GM21723 (cell line): Measurements from ENCODE around the gene C5AR1.
"Not testable (repeated sequence)": the region's sequence is repeated elsewhere in the genome, so short reads cannot be mapped to it uniquely, and the experiment has no call there.

ENCODE experiments used
- ATAC-seq: cut with Tn5 transposase; IDR thresholded peaks from one replicate; pipeline ENCODE4 v1.9.1; 2021; ENCODE audit warnings: mild to moderate bottlenecking, moderate library complexity; ENCODE audit not compliant: unreplicated experiment

The C5AR1 gene

DNA sequence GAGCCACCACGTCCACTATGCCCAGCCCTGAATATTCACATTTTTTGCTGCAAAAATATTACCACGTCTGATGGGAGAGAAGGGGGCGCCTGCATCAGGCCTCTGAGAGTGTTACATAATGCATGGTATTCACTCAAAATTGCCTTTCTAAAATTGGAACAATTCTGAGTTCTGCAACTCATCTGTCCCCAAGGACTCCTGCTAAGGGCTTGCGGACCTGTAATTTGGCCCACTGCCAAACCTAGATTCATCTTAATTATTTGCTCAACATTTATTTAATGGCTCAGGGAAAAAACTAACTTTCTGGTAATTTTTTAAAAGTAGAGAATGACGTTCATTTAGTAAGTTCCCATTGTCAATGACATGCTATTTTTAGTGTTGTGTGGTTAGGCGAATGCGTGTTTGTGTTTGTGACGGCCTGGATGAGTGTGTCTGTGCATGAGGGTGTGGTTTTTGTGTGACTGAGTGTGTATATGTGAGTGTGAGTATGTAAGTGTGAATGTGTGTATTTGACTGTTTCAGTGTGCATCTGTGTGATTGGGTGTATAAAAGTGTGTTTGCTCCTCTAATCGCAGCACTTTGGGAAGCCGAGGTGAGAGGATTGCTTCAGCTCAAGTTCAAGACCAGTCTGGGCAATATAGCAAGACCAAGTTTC is 26.1 kb upstream of the C5AR1 start:
- no peak for ATAC-seq

DNA sequence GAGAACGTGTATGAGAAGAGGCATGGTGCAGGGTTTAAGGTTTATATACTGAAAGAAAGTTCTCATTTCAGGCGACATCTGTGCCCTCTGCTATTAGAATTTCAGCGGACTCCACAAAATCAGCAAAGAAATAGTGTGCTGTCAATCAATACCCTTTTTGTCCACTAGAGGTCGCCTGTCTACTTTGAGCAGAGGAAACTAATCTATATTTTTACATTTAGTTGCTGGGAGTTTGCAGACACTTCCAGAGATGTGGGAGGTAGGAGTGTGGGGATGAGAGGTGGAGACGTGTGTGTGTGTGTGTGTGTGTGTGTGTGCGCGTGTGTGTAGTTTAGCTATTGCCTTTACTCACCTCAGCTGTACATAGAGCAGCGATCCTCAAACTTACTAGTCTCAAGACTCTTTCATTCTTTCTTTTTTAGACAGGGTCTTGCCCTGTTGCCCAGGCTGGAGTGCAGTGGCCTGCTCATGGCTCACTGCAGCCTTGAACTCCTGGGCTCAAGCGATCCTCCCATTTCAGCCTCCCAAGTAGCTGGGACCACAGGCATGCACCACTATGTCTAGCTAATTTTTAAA is 25.2 kb upstream of the C5AR1 start:
- no peak for ATAC-seq

DNA sequence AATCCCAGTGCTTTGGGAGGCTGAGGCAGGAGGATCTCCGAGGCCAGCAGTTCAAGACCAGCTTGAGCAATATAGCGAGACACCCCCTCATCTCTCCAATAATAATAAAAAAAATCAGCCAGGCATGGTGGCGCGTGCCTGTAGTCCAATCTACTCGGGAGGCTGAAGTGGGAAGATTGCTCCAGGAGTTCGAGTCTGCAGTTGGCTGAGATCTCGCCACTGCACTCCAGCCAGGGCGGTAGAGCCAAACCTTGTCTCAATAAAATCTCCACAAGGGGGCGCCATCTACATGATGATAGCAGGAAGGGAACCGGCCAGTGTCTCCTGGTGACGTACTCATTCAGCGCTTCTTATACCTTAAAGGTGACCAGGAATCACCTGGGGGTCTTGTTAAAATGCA is 13.6 kb upstream of the C5AR1 start:
- ATAC-seq = no peak

DNA sequence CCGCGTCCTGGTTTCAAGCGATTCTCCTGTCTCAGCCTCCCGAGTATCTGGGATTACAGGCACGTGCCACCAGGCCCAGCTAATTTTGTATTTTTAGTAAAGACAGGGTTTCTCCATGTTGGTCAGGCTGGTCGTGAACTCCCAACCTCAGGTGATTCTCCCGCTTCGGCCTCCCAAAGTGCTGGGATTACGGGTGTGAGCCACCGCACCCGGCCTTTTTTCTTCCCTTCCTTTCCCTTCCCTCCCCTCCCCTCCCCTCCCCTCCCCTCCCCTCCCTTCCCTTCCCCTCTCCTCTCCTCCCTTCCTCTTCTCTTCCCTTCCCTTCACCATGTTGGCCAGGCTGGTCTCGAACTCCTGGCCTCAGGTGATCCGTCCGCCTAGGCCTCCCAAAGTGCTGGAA is 8.8 kb upstream of the C5AR1 start:
- not testable (repeated sequence) for ATAC-seq

DNA sequence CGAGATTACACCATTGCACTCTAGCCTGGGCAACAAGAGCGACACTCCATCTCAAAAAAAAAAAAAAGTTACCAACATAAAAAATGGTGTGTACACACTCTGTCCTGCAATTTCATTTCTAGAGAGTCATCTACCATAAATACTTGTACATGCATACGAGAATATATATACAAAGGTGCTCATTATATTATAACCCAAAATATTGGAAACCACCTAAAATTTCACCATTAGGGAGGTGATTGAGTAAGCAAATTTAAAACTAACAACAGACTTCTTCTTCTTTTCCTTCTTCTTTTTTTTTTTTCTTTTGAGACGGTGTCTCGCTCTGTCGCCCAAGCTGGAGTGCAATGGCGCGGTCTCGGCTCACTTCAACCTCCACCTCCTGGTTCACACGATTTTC is 7.4 kb upstream of the C5AR1 start:
- ATAC-seq = no peak

DNA sequence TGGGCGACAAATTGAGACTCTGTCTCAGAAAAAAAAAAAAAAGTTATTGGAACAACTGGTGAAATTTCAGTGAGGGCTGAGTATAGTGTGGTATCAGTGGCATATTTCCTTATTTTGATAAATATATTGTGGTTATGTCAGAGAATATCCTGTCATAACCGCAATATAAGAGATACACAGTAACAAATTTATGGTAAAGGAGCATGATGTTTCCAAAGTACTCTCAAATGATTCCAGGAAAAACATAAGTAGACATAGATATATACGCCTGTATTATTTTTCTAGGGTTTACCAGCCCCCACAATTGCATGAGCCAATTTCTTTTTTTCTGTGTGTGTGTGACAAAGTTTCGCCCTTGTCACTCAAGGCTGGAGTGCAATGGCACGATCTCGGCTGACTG is 5.7 kb upstream of the C5AR1 start:
- no peak for ATAC-seq

DNA sequence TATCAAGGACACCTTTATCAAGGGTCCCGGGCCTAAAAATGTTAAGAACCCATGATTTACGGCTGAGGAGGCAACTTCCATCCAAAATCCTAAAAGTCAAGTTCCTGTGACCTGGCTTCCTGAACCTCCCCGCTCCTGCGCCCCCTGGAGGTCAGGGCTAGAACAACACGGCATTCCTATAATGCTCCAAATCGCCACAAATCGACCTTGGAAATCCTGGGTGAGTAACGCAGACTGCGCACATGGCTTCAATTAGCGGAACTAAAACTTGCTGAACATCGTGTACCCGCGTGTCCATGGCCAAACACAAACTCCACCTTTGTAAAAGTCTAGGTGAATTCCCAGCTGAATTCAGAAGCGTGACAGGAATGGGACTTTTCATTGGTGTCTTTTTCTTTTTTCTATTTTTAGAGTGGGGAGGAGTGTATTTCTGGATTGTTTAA is 4.3 kb upstream of the C5AR1 start:
- no peak for ATAC-seq

DNA sequence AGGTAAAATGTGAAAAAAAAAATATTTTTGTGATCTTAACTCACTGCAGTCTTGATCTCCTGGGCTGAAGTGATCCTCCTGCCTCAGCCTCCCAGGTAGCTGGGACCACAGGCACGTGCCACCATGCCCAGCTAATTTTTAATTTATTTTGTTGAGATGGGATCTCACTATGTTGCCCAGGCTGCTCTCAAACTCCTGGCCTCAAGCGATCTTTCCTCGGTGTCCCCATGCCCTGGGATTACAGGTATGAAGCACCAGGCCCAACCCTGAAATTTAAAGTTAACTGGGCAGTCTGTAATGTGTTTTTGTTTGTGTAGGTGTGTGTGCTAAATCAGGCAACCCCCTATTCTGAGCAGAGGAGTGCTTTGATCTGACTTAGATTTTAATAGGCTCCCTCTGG is 3.4 kb upstream of the C5AR1 start:
- no peak for ATAC-seq

DNA sequence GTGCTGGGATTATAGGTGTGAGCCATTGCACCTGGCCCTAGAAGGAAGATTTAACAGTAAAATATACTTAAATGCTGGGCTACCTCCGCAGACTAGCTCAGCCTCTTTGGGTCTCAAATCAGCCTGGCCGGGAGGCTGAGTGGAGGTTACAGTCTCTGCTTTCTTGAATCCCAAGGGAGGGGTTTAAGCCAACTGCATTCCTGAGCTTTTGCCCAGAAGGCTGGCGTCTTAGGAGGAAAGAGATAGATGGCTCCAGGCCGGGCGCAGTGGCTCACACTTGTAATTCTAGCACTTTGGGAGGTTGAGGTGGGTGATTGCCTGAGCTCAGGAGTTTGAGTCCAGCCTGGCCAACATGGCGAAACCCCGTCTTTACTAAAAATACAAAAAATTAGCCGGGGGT is 623 bp upstream of the C5AR1 start:
- ATAC-seq = no peak

DNA sequence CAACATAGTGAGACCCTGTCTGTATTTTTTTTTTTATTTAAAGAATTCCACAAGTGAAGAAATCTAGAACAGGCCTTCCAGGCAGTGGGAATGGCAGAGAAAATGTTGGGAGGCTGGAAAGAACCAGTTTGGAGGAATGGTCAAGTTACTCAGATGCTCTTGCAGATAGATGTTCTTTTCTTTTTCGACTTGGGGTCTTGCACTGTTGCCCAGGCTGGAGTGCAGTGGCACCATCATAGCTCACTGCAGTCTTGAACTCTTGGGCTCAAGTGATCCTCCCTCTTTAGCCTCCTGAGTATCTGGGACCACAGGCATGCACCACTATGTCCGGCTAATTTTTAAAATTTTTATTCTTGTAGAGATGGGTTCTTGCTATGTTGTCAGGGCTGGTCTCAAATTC is 662 bp downstream of the C5AR1 start:
- ATAC-seq = no peak

DNA sequence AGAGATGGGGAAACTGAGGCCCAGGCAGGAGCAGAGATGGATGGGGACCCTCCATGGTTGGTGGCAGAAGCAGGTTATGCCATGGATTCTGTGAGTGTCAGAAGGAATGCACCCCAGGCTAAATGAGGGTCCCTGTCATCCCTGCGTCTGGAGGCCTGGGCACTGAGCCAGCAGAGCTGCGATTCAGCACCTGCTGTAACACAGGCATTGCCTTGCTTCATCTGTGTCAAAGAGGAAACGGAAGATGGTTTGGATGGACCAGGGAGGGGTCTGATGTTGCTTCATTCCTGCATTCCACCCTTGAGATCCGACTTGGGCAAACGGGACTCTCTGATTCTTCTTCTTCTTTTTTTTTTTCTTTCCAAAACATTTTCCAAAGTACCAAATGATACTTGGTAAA is 1.2 kb downstream of the C5AR1 start:
- no peak for ATAC-seq

DNA sequence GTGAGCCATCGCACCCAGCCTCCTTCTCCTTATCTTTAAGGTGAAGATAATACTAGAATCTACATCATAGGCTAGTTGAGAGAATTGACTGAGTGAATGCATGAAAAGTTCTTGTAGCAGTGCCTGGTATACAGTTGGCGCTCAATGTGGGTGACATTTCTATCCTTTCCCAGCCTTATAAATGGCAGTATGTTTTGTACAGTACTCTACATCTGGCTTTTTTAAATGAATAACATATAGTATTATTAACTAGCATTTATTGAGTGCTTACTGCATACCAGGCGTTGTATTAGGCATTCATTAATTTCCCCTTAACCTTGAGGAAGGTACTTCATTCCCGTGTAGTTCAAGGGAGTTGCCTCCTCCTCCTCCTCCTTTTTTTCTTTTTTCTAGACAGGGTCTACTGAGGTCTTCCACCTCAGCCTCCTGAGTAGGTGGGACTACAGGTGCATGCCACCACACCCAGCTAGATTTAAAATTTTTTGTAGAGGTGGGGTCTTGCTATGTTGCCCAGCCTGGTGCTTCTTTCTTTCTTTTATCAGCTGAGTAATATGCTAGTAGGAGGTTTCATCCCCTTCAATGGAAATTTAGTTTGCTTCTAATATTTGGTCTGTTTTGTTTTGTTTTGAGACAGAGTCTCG is 2.8 kb downstream of the C5AR1 start:
- no peak for ATAC-seq

DNA sequence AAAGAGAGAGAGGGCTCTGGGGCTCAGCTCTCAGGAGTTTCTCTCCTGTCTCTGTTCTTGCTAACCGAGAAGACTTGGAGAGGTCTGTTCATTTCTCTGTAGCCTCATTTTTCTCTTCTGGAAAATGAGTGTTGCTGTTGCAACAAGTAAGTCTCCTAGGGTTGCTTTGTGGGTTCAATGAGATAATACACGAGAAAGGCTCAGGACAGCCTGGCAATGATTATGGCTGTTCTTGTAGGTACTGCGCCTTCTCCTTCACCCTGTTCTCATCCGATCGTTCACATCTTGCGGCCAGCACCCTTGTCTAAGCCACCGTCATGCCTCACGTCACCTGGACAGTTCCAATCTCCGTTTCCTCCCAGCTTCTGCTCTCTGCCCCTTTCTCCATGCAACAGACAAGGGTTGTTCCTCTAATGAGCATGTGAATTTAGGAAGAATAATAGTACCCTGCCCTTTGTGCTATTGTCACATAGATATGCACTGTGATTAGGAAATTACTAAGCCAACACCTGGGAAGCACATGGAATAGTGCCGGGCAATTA is 4.2 kb downstream of the C5AR1 start:
- ATAC-seq = no peak

DNA sequence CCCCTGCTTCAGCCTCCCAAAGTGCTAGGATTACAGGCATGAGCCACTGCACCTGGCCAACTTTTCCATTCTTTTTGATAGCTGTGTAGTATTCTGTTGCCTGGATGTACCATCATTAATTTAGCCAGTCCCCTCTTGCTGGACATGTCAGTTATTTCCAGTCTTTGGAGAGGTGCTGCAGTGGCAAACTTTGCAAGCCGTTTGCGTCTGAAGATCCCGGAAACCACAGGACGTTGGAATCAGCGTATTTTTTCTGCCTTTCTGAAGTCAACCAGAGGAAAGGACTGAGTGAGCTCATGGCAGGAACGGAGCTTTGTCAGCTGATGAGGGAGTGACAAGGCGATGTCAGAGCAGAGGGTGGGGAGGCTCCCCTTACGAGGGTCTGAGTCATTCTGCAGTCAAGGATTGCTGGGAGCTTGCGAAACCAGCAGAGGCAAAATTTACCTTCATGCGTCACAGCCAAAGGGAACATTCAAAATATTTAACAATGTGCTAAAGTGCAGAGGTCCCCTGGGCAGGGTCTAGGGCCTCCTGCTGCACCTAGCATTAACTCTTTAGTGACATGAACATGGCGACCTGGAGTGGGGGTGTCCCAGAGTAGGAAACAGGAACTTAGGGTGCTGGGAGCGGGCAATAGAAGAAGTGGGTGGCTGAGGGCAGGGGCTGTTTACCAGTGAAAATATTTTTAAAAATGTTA is 5.6 kb downstream of the C5AR1 start:
- ATAC-seq = no peak

DNA sequence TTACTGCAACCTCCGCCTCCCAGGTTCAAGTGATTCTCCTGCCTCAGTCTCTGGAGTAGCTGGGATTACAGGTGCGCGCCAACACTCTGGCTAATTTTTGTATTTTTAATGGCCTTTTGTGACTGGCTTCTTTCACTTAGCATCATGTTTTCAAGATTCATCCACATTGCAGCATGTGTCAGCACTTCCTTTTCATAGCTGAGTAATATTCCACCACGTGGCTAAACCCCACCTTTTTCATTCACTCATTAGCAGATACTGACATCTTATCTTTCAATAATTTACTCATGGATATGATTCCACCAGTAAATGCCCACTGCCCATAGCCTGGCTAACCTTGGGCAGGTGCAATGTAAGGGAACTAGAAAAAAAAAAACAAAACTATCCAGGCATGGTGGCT is 6.9 kb downstream of the C5AR1 start:
- no peak for ATAC-seq

DNA sequence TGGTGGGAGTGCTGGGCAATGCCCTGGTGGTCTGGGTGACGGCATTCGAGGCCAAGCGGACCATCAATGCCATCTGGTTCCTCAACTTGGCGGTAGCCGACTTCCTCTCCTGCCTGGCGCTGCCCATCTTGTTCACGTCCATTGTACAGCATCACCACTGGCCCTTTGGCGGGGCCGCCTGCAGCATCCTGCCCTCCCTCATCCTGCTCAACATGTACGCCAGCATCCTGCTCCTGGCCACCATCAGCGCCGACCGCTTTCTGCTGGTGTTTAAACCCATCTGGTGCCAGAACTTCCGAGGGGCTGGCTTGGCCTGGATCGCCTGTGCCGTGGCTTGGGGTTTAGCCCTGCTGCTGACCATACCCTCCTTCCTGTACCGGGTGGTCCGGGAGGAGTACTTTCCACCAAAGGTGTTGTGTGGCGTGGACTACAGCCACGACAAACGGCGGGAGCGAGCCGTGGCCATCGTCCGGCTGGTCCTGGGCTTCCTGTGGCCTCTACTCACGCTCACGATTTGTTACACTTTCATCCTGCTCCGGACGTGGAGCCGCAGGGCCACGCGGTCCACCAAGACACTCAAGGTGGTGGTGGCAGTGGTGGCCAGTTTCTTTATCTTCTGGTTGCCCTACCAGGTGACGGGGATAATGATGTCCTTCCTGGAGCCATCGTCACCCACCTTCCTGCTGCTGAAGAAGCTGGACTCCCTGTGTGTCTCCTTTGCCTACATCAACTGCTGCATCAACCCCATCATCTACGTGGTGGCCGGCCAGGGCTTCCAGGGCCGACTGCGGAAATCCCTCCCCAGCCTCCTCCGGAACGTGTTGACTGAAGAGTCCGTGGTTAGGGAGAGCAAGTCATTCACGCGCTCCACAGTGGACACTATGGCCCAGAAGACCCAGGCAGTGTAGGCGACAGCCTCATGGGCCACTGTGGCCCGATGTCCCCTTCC is 10.5 kb downstream of the C5AR1 start:
- no peak for ATAC-seq

DNA sequence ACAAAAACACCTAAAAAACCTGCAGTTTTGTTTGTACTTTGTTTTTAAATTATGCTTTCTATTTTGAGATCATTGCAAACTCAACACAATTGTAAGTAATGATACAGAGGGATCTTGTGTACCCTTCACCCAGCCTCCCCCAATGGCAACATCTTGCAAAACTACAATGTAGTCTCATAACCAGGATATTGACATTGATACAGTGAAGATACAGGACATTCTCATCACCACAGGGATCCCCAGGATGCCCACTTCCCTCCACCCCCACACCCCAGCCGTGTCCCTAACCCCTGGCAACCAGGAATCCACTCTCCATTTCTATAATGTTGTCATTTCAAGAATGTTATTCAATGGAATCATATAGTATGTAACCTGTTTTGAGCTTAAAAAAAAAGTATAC is 12.0 kb downstream of the C5AR1 start:
- ATAC-seq = no peak

DNA sequence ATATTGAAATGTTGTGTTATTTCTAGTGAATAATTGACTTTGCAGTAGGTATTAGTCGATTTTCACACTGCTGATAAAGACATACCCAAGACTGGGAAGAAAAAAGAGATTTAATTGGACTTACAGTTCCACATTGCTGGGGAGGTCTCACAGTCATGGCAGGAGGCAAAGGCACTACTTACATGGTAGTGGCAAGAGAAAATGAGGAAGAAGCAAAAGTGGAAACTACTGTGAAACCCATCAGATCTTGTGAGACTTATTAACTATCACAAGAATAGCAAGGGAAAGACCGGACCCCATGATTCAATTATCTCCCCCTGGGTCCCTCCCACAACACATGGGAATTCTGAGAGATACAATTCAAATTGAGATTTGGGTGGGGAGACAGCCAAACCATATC is 12.4 kb downstream of the C5AR1 start:
- no peak for ATAC-seq

DNA sequence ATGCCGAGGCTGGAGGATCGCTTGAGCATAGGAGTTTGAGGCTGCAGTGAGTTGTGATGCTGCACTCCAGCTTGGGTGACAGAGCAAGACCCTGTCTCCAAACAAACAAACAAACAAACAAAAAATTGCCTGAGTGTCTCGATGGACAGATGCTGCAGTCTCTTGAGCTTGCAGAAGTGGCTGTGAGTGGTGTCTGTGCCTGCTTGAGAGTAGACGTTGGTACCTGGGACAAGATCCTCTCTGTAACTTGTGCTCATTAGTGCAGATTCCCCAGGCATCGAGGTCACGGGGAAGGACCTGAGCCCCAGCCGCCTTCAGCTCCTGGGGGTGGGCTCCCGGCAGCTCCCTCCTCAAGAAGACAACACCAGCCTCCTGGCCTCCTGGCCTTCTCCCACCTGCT is 13.7 kb downstream of the C5AR1 start:
- no peak for ATAC-seq

DNA sequence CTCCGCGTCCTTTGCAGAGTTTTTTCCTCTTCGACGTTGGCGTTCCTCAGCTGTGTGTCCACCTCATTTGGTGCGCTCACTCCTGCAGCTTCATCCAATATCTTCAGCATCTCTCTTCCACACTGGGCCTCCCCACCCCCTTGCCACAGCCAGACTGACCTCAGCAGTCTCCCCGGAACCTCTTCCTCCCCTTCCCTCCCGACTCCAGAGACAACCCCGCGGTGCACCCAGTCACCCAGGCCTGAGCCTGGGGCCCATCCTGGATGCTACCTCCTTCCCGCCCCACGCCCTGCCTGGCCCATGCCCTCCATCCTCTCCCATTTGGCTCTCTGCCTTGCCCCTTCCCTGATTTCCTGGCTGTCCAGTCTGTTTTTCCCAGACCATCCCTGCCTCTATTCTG is 14.2 kb downstream of the C5AR1 start:
- no peak for ATAC-seq

DNA sequence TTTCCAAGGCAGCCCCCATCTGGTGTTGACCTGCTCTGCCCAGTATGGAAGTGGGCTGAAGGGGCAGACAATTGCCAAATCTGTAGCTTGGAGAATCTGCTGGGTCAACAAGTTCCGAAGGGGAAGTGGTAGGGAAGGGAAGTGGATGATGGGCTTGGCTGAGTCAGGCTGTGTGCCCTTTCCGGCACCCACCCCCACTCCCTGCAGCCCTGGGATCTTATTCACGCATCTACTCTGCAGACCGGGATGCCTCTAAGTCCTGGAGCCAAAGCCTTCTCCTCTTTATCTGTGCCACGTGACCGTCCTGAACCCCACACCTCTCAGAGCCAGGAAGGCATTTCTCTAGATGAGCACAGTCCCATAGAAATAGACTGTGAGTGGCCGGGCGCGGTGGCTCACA is 14.8 kb downstream of the C5AR1 start:
- ATAC-seq = no peak
